ENCODE measurements around the gene STON2. TPM values are rescaled to one million over a fixed set of nuclear protein-coding genes. Genes with fewer than 3 reads are reported as not detected.
"Not testable (repeated sequence)": the region's sequence is repeated elsewhere in the genome, so short reads cannot be mapped to it uniquely, and the experiment has no call there.

Gene STON2
- total RNA-seq, 4 donors from 2014 or later: 3.3 to 87.8 (median 11.0) TPM

- Histone ChIP-seq H3K36me3 (no peaks in the 10 kb centered on the region), H3K4me3 (no peak overlapping the region), H3K27me3 (no peaks in the 10 kb centered on the region), H3K27ac (no peak overlapping the region), H3K9me3 (no peaks in the 10 kb centered on the region), H3K4me1 (no peaks in the 10 kb centered on the region)
- intact Hi-C loops (cut with DNase I; ENCODE audit: low total_unique reads): no loop called here
- DNase-seq: no peak
- TF ChIP-seq POLR2A (IDR thresholded peaks at IDR 0.05): no peak
- TF ChIP-seq, protein P1, sequence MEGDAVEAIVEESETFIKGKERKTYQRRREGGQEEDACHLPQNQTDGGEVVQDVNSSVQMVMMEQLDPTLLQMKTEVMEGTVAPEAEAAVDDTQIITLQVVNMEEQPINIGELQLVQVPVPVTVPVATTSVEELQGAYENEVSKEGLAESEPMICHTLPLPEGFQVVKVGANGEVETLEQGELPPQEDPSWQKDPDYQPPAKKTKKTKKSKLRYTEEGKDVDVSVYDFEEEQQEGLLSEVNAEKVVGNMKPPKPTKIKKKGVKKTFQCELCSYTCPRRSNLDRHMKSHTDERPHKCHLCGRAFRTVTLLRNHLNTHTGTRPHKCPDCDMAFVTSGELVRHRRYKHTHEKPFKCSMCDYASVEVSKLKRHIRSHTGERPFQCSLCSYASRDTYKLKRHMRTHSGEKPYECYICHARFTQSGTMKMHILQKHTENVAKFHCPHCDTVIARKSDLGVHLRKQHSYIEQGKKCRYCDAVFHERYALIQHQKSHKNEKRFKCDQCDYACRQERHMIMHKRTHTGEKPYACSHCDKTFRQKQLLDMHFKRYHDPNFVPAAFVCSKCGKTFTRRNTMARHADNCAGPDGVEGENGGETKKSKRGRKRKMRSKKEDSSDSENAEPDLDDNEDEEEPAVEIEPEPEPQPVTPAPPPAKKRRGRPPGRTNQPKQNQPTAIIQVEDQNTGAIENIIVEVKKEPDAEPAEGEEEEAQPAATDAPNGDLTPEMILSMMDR (IDR thresholded peaks at IDR 0.05): no peak
Measured at GRCh38 chr14:81384900-81385299, 15.2 kb downstream of the STON2 start.

DNA sequence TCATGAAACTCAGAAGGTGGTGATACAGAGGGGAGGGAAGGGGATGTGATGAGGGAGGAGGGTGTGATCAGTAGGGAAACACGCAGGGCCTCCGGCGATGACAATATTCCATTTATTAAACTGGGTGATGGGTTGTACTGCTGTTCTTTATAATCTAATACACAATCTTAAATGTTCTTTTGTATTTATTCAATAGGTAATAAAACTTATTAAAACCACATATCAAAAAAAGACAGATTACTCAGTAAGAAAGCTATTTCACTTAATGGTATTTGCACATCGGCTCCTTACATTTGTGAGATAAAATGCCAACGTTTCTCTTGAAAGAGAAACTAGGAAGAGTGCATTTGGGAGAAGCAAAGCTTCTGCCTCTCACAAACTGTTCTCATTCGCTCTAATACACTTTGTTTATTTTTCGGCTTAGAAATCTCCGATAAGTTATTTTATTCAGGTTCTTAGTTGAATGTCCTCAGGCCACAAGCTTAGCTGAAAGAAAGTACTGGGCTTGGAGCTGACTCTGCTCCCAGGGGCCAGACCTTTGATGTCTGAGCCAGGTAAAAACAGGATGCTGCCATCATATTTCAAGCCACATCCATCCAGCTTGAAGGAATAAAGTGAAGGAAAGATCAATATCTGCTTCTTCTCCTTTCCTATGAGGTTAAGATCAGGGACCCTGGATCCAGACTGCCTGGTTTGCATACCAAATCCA, 17.5 kb downstream of the STON2 start:
- Histone ChIP-seq H3K27ac (no peak overlapping the region), H3K4me1 (no peaks in the 10 kb centered on the region), H3K4me3 (no peak overlapping the region), H3K36me3 (no peaks in the 10 kb centered on the region), H3K9me3 (no peaks in the 10 kb centered on the region), H3K27me3 (no peaks in the 10 kb centered on the region)
- TF ChIP-seq POLR2A (IDR thresholded peaks at IDR 0.05): no peak
- TF ChIP-seq, protein P1 (IDR thresholded peaks at IDR 0.05): no peak
- intact Hi-C loops (cut with DNase I; ENCODE audit: low total_unique reads): no loop called here
- no peak for DNase-seq

DNA sequence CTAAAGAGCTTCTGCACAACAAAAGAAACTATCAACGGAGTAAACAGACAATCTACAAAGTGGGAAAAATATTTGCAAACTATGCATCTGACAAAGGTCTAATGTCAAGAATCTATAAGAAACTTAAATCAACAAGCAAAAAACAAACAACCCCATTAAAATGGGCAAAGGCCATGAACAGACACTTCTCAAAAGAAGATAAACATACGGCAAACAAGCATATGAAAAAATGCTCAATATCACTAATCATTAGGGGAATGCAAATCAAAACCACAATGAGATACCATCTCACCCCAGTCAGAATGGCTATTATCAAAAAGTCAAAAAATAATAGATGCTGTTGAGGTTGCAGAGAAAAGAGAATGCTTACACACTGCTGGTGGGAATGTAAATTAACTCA, 20.1 kb downstream of the STON2 start:
- H3K9me3 ChIP-seq; H3K36me3 ChIP-seq; H3K27ac ChIP-seq; DNase-seq; H3K27me3 ChIP-seq; intact Hi-C loops (cut with DNase I; ENCODE audit: low total_unique reads); H3K4me1 ChIP-seq; H3K4me3 ChIP-seq: not testable (repeated sequence)

- intact Hi-C loops (cut with DNase I; ENCODE audit: low total_unique reads): no loop called here
- no peaks in the 10 kb centered on the region for H3K36me3 ChIP-seq
- no peaks in the 10 kb centered on the region for H3K9me3 ChIP-seq
- H3K27me3 ChIP-seq: no peaks in the 10 kb centered on the region
- H3K4me3 ChIP-seq: no peak overlapping the region
- DNase-seq: no peak
- no peak overlapping the region for H3K27ac ChIP-seq
- no peak for TF ChIP-seq POLR2A (IDR thresholded peaks at IDR 0.05)
- TF ChIP-seq, protein P1 (IDR thresholded peaks at IDR 0.05): no peak
- no peaks in the 10 kb centered on the region for H3K4me1 ChIP-seq
Measured at GRCh38 chr14:81371802-81372201, 28.3 kb downstream of the STON2 start.

DNA sequence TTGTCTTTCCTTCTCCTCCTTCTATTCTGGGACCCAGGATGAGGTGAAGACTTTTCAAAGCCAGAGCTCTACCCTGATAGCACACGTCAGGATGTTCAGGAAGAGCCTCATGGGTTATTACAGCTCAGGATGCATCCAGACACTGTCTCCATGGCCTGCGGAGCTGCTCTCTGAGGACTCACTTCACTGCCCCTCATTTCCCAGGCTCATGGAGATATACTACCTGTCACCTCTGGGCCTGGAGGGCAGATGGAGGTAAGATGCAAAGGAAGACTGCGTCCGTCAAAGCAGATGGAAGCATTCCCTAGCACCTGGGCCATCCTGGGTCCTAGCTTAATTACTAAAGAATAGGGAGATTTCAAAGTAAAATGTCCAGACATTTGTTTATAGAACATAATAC, 32.6 kb downstream of the STON2 start:
- H3K27ac ChIP-seq: no peak overlapping the region
- no peaks in the 10 kb centered on the region for H3K27me3 ChIP-seq
- no peaks in the 10 kb centered on the region for H3K36me3 ChIP-seq
- intact Hi-C loops (cut with DNase I; ENCODE audit: low total_unique reads): no loop called here
- no peaks in the 10 kb centered on the region for H3K4me1 ChIP-seq
- no peak overlapping the region for H3K4me3 ChIP-seq
- TF ChIP-seq POLR2A (IDR thresholded peaks at IDR 0.05): no peak
- TF ChIP-seq, protein P1 (IDR thresholded peaks at IDR 0.05): no peak
- no peak for DNase-seq
- H3K9me3 ChIP-seq: no peaks in the 10 kb centered on the region

DNA sequence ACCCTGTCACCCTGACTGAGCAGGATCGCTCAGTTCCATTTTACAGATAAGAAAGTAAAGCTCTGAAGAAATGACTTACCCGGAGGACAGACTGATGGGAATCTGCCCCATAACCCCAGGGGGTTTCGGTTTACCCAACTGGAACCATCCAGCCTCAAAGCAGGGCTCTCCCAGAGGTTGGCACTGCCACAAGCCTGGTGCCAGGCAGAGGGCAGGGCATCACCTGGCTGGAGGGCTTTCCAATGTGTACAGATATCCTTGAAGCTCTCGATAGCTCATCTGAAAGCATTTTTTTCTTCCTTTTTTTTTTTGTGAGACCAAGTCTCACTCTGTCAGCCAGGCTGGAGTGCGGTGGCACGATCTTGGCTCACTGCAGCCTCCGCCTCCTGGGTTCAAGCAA, 33.2 kb downstream of the STON2 start:
- no peaks in the 10 kb centered on the region for H3K9me3 ChIP-seq
- DNase-seq: no peak
- no peaks in the 10 kb centered on the region for H3K27me3 ChIP-seq
- H3K27ac ChIP-seq: no peak overlapping the region
- H3K4me3 ChIP-seq: no peak overlapping the region
- no peaks in the 10 kb centered on the region for H3K4me1 ChIP-seq
- intact Hi-C loops (cut with DNase I; ENCODE audit: low total_unique reads): no loop called here
- H3K36me3 ChIP-seq: no peaks in the 10 kb centered on the region
- TF ChIP-seq POLR2A (IDR thresholded peaks at IDR 0.05): no peak
- TF ChIP-seq, protein P1 (IDR thresholded peaks at IDR 0.05): no peak

Data from uterus (tissue), 4 donors.